H1 (cell line): ENCODE data around the gene COMT. TPM values are rescaled to one million over a fixed set of nuclear protein-coding genes. Genes with fewer than 3 reads are reported as not detected.

Source experiments
- CBX5 ChIP-seq: fragments of 300-800, 300-1000 bp; sonication (generic); IDR thresholded peaks from 2 replicates; pipeline ENCODE4 v1.7.1; 2016; ENCODE audit warnings: antibody characterized with exemption, low read length, low read depth
- CHD7 ChIP-seq: fragments of 300-600 bp; sonication (generic); IDR thresholded peaks from 2 replicates; pipeline ENCODE4 v1.7.1; 2012; ENCODE audit warnings: low read length, moderate library complexity, mild to moderate bottlenecking, inconsistent platforms; ENCODE audit not compliant: insufficient replicate concordance
- CTBP2 ChIP-seq: IDR thresholded peaks from 2 replicates; pipeline ENCODE4 v1.7.0; 2011; ENCODE audit warnings: borderline replicate concordance, mild to moderate bottlenecking, moderate library complexity, mixed read lengths, low read length; ENCODE audit not compliant: insufficient read depth, insufficient read length
- MAFK ChIP-seq: IDR thresholded peaks from 2 replicates; pipeline ENCODE4 v1.6.1; 2012; ENCODE audit warnings: low read depth, mild to moderate bottlenecking, improper control_type of control experiment, low read length
- RBBP5 ChIP-seq: IDR thresholded peaks from 2 replicates; pipeline ENCODE4 v1.7.1; 2012; ENCODE audit warnings: low read depth, mild to moderate bottlenecking, inconsistent platforms, low read length, moderate library complexity, borderline replicate concordance
- SP1 ChIP-seq: IDR thresholded peaks from 2 replicates; pipeline ENCODE4 v1.6.1; 2011; ENCODE audit warnings: low read depth, low read length
- SRF ChIP-seq: IDR thresholded peaks from 2 replicates; pipeline ENCODE4 v1.6.1; 2011; ENCODE audit warnings: mild to moderate bottlenecking, low read depth, low read length, moderate library complexity
- polyA plus RNA-seq, 7 experiments: library from polyadenylated mRNA; depleted of rRNA in 3 of 7; stranded (reverse) in 5 of 7; unstranded in 2 of 7; fragments of >200 nt in 5 of 7; fragments of 200-250 nt in 2 of 7; gene quantifications; 1 replicate in 5 of 7; 2 replicates in 1 of 7; 4 replicates in 1 of 7; pipeline versions ENCODE4 v1.2.1 to v1.2.3, GENCODE V29; 2011 to 2013; ENCODE audit warnings: missing spikeins in 2 of 7, mixed read lengths in 2 of 7
- total RNA-seq: library from RNA; stranded (reverse); fragmentation: NEBNext Ultra II Directional; extraction: Animal tissue kit (Norgen Biotek cat#: 25700); gene quantifications from 2 replicates; pipeline ENCODE4 v1.2.1, GENCODE V29; 2021
- TF ChIP-seq, protein P1 (sequence below), 3 experiments: IDR thresholded peaks; 1 replicate in 2 of 3; 2 replicates in 1 of 3; pipeline versions ENCODE4 v1.5.1 to v1.6.1; 2011; ENCODE audit warnings: low read length in 3 of 3, mild to moderate bottlenecking in 3 of 3, inconsistent platforms in 2 of 3, low read depth in 1 of 3, moderate library complexity in 1 of 3; ENCODE audit not compliant: insufficient read depth in 1 of 3; ENCODE audit errors: control extremely low read depth in 1 of 3

The COMT gene
- total and polyA plus RNA-seq, 2 of the 8 experiments (the other 6 are each of a cell fraction or from before 2014, with no cell fraction given) = 15.2 to 33.7 TPM

- TF ChIP-seq CHD7 (no peak), RBBP5 (no peak), SRF (no peak), SP1 (peak; percentile 31; the same call in 1 of the 2 replicates), MAFK (no peak), CTBP2 (no peak), CBX5 (no peak)
- TF ChIP-seq, protein P1, sequence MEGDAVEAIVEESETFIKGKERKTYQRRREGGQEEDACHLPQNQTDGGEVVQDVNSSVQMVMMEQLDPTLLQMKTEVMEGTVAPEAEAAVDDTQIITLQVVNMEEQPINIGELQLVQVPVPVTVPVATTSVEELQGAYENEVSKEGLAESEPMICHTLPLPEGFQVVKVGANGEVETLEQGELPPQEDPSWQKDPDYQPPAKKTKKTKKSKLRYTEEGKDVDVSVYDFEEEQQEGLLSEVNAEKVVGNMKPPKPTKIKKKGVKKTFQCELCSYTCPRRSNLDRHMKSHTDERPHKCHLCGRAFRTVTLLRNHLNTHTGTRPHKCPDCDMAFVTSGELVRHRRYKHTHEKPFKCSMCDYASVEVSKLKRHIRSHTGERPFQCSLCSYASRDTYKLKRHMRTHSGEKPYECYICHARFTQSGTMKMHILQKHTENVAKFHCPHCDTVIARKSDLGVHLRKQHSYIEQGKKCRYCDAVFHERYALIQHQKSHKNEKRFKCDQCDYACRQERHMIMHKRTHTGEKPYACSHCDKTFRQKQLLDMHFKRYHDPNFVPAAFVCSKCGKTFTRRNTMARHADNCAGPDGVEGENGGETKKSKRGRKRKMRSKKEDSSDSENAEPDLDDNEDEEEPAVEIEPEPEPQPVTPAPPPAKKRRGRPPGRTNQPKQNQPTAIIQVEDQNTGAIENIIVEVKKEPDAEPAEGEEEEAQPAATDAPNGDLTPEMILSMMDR (IDR thresholded peaks at IDR 0.05; ENCODE audit: control extremely low read depth in 1 of 3, insufficient read depth in 1 of 3, low read depth in 1 of 3, low read length in 3 of 3) = peak; percentile 78 to 92 (median 90)
These were observed 20.8 kb downstream of the COMT start (continued) for GRCh38 chr22:19962246-19962908.
